ENCODE data around the gene ORMDL3. TPM values are rescaled to one million over a fixed set of nuclear protein-coding genes. Genes with fewer than 3 reads are reported as not detected.

Gene ORMDL3
- total RNA-seq, 1 experiment from 2014 or later, result 58.6 TPM

DNA sequence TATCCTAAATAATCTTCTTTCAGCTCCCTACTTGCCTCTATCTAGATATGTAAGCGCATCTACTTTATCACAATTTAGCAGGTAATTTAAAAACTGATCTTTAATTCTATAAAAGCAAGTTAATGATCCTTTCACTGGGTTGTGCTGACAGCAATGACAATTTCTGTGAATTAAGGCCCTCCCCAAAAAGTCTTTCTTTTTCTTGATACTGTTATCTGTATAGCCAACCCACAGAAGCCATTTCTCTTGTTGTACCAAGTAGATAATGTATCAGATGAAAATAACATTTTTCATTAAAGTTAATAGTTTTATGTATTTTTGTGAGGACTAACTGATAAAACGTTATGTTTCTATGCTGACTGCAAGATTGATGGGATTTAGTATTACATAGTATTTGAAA is 55.6 kb downstream of the ORMDL3 start:
- peaks cover 24% of the 10 kb centered on the region for H3K27me3 Mint-ChIP-seq (ENCODE audit: low read depth)
- no peaks in the 10 kb centered on the region for H3K79me2 ChIP-seq (ENCODE audit: insufficient read depth, low read length)
- no peaks in the 10 kb centered on the region for H3K79me1 ChIP-seq (ENCODE audit: insufficient read depth, low read depth, low read length, poor library complexity, severe bottlenecking)
- H3K9ac ChIP-seq (ENCODE audit: extremely low read depth, insufficient read length, low read length), result no peak overlapping the region
- H3K27me3 ChIP-seq (ENCODE audit: insufficient read depth, low read length), result no peaks in the 10 kb centered on the region
- H2BK5ac ChIP-seq (ENCODE audit: insufficient read length, low read length), result no peak overlapping the region
- H3K4me1 ChIP-seq (ENCODE audit: insufficient read depth, low read length), result no peaks in the 10 kb centered on the region
- H3K4me2 ChIP-seq (ENCODE audit: insufficient read depth, insufficient read length, low read length), result no peak overlapping the region
- TF ChIP-seq, protein P1, sequence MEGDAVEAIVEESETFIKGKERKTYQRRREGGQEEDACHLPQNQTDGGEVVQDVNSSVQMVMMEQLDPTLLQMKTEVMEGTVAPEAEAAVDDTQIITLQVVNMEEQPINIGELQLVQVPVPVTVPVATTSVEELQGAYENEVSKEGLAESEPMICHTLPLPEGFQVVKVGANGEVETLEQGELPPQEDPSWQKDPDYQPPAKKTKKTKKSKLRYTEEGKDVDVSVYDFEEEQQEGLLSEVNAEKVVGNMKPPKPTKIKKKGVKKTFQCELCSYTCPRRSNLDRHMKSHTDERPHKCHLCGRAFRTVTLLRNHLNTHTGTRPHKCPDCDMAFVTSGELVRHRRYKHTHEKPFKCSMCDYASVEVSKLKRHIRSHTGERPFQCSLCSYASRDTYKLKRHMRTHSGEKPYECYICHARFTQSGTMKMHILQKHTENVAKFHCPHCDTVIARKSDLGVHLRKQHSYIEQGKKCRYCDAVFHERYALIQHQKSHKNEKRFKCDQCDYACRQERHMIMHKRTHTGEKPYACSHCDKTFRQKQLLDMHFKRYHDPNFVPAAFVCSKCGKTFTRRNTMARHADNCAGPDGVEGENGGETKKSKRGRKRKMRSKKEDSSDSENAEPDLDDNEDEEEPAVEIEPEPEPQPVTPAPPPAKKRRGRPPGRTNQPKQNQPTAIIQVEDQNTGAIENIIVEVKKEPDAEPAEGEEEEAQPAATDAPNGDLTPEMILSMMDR (conservative IDR thresholded peaks at IDR 0.05), result no peak
- no peak overlapping the region for H4K91ac ChIP-seq (ENCODE audit: insufficient read length, low read depth, low read length)
- 100% methylated on average over 1 of the region's 2 CpGs for WGBS (ENCODE audit: extremely low coverage, insufficient read length, low lambda C conversion rate)
- H3K18ac ChIP-seq (ENCODE audit: insufficient read length, low read depth, low read length), result no peak overlapping the region
- DNase-seq, result no peak
- no peaks in the 10 kb centered on the region for H4K20me1 ChIP-seq (ENCODE audit: control insufficient read depth, insufficient read depth, insufficient read length)
- no peak overlapping the region for H2BK12ac ChIP-seq (ENCODE audit: insufficient read length, low read depth, low read length)
- H3K27ac Mint-ChIP-seq, result no peak overlapping the region
- H3K36me3 Mint-ChIP-seq (ENCODE audit: insufficient read depth in 1 of 3, low read depth in 3 of 3), result no peaks in the 10 kb centered on the region; a peak in 1 of 7 replicates
- H3K56ac ChIP-seq (ENCODE audit: insufficient read length, low read depth, low read length), result no peak overlapping the region
- no peaks in the 10 kb centered on the region for H3K23me2 ChIP-seq (ENCODE audit: insufficient read length, low read depth, low read length, poor library complexity, severe bottlenecking)
- H3K4me3 Mint-ChIP-seq, result no peak overlapping the region
- no peak overlapping the region for H2AK5ac ChIP-seq (ENCODE audit: insufficient read length, low read length)
- H3T11ph ChIP-seq (ENCODE audit: low read length), result no peak overlapping the region
- H3K27ac ChIP-seq (ENCODE audit: insufficient read length, low read depth, low read length), result no peak overlapping the region
- no peak overlapping the region for H4K5ac ChIP-seq (ENCODE audit: insufficient read length, low read depth, low read length)
- no peaks in the 10 kb centered on the region for H3K9me3 ChIP-seq (ENCODE audit: control insufficient read depth, low read depth, low read length)
- H2BK120ac ChIP-seq (ENCODE audit: low read depth, low read length, poor library complexity, severe bottlenecking), result no peak overlapping the region
- no peaks in the 10 kb centered on the region for H3K4me1 Mint-ChIP-seq
- H3K14ac ChIP-seq (ENCODE audit: insufficient read depth, low read length), result no peak overlapping the region
- no peak overlapping the region for H2BK15ac ChIP-seq (ENCODE audit: low read depth, low read length)
- no peak overlapping the region for H3K4ac ChIP-seq (ENCODE audit: low read depth, low read length)
- no peak overlapping the region for H4K8ac ChIP-seq (replicated peaks; ENCODE audit: insufficient read length, low read depth, low read length)
- no peak overlapping the region for H2BK20ac ChIP-seq (ENCODE audit: low read depth, low read length, poor library complexity, severe bottlenecking)
- H2AFZ ChIP-seq (ENCODE audit: low read length), result no peak overlapping the region
- no peak overlapping the region for H3K23ac ChIP-seq (ENCODE audit: insufficient read length, low read depth, low read length)
- H3K9me3 Mint-ChIP-seq, result peaks cover 0 to 3% of the 10 kb centered on the region in 2 experiments; a peak in 1 of 5 replicates

Other genes with a start within 250 kb of the ORMDL3 start
- 29.0 and 30.2 TPM in 2 replicates for gene PGAP3, start 239.5 kb downstream of the ORMDL3 start, total RNA-seq (2021)
- 216 and 217 TPM in 2 replicates for gene ERBB2, start 227.5 kb downstream of the ORMDL3 start, total RNA-seq (2021)
- 45.2 and 50.8 TPM in 2 replicates for gene MIEN1, start 197.1 kb downstream of the ORMDL3 start, total RNA-seq (2021)
- 50.6 and 55.0 TPM in 2 replicates for gene GRB7, start 189.7 kb downstream of the ORMDL3 start, total RNA-seq (2021)
- gene IKZF3, start 63.3 kb downstream of the ORMDL3 start, total RNA-seq (2021), result 0.22 and 0.31 TPM in 2 replicates
- gene ZPBP2, start 59.4 kb downstream of the ORMDL3 start, total RNA-seq (2021), result not detected in 2 replicates
- 6.6 and 8.5 TPM in 2 replicates for gene GSDMB, start 9.0 kb downstream of the ORMDL3 start, total RNA-seq (2021)
- not detected in 2 replicates for gene LRRC3C, start 131 bp upstream of the ORMDL3 start, total RNA-seq (2021)
- not detected in 2 replicates for gene GSDMA, start 35.4 kb upstream of the ORMDL3 start, total RNA-seq (2021)
- 174 and 177 TPM in 2 replicates for gene PSMD3, start 53.2 kb upstream of the ORMDL3 start, total RNA-seq (2021)
- gene CSF3, start 87.8 kb upstream of the ORMDL3 start, total RNA-seq (2021), result not detected in 2 replicates
- gene MED24, start 126.8 kb upstream of the ORMDL3 start, total RNA-seq (2021), result 104 and 105 TPM in 2 replicates
- 9.8 and 10.1 TPM in 2 replicates for gene THRA, start 135.4 kb upstream of the ORMDL3 start, total RNA-seq (2021)
- 8.6 and 8.7 TPM in 2 replicates for gene NR1D1, start 173.0 kb upstream of the ORMDL3 start, total RNA-seq (2021)
- 101 and 105 TPM in 2 replicates for gene MSL1, start 194.4 kb upstream of the ORMDL3 start, total RNA-seq (2021)
- 123 and 137 TPM in 2 replicates for gene CASC3, start 212.9 kb upstream of the ORMDL3 start, total RNA-seq (2021)
- gene RAPGEFL1, start 249.9 kb upstream of the ORMDL3 start, total RNA-seq (2021), result 23.6 and 24.8 TPM in 2 replicates

All from H9 (cell line).